Midbrain (tissue), 1 donor: ENCODE measurements around the gene TMEM253.

Experiments
- DNase-seq: peaks from one replicate; lab custom pipeline; 2025; lab: John Stamatoyannopoulos, UW

Gene TMEM253

GRCh38 chr14:21090194-21090939, 10.5 kb upstream of the TMEM253 start:
- DNase-seq: no peak

- DNase-seq: no peak
Measured at GRCh38 chr14:21090940-21091663, 9.8 kb upstream of the TMEM253 start.

GRCh38 chr14:21091821-21092272, 9.0 kb upstream of the TMEM253 start:
- DNase-seq: no peak

GRCh38 chr14:21092273-21093011, 8.4 kb upstream of the TMEM253 start:
- DNase-seq: peak; percentile 76

GRCh38 chr14:21093018-21093417, 7.8 kb upstream of the TMEM253 start:
- no peak for DNase-seq

- peak; percentile 24 for DNase-seq
Measured at GRCh38 chr14:21093769-21094681, 6.8 kb upstream of the TMEM253 start.

- DNase-seq: no peak
Measured at GRCh38 chr14:21095430-21096205, 5.2 kb upstream of the TMEM253 start.

GRCh38 chr14:21096438-21096837, 4.4 kb upstream of the TMEM253 start:
- DNase-seq: no peak

GRCh38 chr14:21096978-21097635, 3.8 kb upstream of the TMEM253 start:
- no peak for DNase-seq

- no peak for DNase-seq
Measured at GRCh38 chr14:21097636-21098075, 3.2 kb upstream of the TMEM253 start.

GRCh38 chr14:21098076-21098891, 2.6 kb upstream of the TMEM253 start, which contains the start of gene ZNF219:
TSS of gene ZNF219 (minus strand) at chr14:21098655. CDS start at chr14:21093591, 5,064 bp downstream.
- peak; percentile 40 for DNase-seq

GRCh38 chr14:21098892-21099595, 1.8 kb upstream of the TMEM253 start:
- no peak for DNase-seq

- no peak for DNase-seq
Measured at GRCh38 chr14:21099596-21099985, 1.3 kb upstream of the TMEM253 start.

- DNase-seq: no peak
Measured at GRCh38 chr14:21101802-21102413, 1.0 kb downstream of the TMEM253 start.

GRCh38 chr14:21102521-21103410, 1.9 kb downstream of the TMEM253 start:
- DNase-seq: no peak

GRCh38 chr14:21103411-21103709, 2.5 kb downstream of the TMEM253 start:
- no peak for DNase-seq
